ENCODE measurements around the gene MUSTN1.

- TF ChIP-seq YY1 (IDR thresholded peaks at IDR 0.05; ENCODE audit: insufficient read depth, insufficient read length) (no peak), SUZ12 (IDR thresholded peaks at IDR 0.05; ENCODE audit: extremely low read depth, insufficient read depth, insufficient read length) (no peak), ZNF274 (IDR thresholded peaks at IDR 0.05; ENCODE audit: low read depth, low read length) (no peak)
Observed at GRCh38 chr3:52810923-52811322, 23.9 kb downstream of the MUSTN1 start.

Measured in NT2/D1 (cell line).